Stimulated activated CD8-positive, alpha-beta memory T cell treated with anti-CD3 and anti-CD28 coated beads, Interleukin-2, amount 100 ng/mL, for 1 hour (primary cell): ENCODE measurements around the gene EVPL.
"Not testable (repeated sequence)": the region's sequence is repeated elsewhere in the genome, so short reads cannot be mapped to it uniquely, and the experiment has no call there.

ENCODE experiments used
- DNase-seq, 2 donors: peaks; one replicate each; pipeline ENCODE4 v3.0.0-alpha.2; 2020; ENCODE audit warnings: low read depth in 2 of 2

EVPL gene

DNA sequence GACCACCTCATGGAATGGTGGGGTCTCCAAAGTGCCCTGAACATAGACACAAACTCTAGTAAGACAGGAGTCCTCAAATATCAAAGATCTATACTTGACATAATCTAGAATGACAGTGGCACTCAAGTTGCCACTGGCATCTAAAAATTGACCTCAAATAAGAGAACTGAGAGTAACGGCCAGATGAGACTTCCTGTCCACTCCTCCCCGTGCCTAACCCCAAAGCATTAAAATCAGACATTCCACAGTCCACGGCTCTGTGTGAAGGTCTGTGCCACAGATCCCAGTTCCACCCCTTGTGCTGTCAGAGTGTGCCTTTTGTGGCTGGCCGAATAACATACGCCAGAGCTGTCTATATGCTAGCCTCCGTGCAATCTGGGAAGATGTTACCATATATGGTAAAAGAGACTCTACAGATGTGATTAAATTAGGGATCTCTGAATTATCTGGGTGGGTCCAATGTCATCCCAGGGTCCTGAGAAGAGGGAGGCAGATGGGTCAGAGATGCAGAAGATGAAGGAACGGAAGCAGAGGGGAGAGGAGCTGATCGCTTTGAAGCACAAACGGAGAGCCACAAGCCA, 21.0 kb upstream of the EVPL start:
- DNase-seq, result no peak

- no peak for DNase-seq
These were observed 19.0 kb upstream of the EVPL start for GRCh38 chr17:76046064-76046463.

DNA sequence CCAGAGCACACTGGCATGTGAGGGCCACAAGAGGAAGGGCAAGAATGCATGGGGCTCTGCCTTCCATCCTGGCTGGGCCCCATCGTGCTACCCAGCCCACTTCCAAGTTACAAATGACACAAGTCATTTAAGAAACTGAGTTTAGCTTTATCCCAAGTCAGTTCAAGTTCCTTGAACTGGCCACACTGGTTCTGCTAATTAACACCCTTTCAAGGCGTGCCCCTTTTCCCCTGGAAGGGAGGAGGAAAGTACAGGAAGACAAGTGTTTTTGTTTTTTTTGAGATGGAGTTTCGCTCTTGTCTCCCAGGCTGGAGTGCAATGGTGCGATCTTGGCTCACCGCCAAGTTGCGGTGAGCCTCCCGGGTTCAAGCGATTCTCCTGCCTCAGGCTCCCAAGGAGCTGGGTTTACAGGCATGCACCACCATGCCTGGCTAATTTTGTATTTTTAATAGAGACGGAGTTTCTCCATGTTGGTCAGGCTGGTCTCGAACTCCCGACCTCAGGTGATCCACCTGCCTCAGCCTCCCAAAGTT, 17.4 kb upstream of the EVPL start:
- not testable (repeated sequence) for DNase-seq

- DNase-seq, result not testable (repeated sequence)
These were observed 15.8 kb upstream of the EVPL start for GRCh38 chr17:76042868-76043267.

DNA sequence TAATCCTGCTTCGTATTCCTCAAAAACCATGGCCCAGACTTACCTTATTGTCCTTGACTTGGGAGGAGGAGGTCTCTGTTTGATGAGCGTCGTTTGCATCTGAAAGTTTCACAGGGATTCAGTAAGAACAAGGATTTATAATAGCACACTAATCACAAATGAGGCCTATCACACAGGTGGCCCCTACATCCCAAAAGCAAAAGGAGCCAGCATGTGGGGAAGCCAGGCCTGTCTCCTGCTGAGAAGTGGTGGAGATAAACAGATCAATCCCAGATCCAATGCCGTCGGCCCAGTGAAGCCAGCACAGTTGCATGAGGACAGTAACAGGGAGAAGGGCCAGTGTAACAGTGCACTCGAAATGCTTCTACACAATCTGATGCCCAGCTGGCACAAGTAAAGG, 13.3 kb upstream of the EVPL start:
- no peak for DNase-seq

GRCh38 chr17:76039121-76039520, 12.0 kb upstream of the EVPL start:
- no peak for DNase-seq

GRCh38 chr17:76038050-76038449, 10.9 kb upstream of the EVPL start:
- DNase-seq, result no peak

DNA sequence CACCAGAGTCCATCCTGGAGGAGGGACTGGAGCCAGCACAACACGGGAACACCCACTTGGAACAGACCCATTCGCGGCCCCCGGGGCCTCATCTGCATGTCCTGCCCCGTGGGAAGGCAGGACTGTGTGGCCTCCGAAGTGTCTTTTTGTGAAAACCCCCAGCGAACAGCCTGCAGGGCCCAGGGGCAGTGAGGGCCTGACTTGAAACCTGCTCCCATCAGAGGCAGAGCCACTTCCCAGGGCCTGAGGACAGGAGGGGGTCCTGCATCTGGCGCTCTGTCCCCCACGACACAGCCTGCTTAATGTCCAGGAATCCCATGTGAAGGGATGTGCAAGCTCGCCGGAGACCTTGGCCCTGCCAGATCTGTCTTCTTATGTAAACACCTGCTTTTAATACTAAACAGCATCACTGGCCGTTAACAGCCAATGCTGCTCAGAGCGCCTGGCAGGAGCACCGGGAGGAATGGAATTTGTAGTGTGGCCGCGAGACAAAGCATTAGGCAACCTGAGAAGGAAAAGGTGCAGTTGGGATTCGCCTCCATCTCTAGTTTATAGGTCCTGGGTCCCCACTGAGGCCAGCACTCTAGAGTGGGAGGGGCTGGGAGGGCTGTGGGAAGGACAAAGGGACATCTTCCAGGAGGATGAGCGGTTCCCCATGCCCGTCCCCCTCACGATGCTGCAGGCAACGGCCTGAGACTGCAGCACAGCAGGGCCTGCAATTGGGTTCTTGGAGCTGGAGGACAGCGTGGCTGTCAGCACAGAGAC, 9.6 kb upstream of the EVPL start:
- DNase-seq, result no peak

GRCh38 chr17:76034428-76035350, 7.6 kb upstream of the EVPL start:
- DNase-seq, result no peak

GRCh38 chr17:76033139-76033538, 6.0 kb upstream of the EVPL start:
- DNase-seq, result no peak

DNA sequence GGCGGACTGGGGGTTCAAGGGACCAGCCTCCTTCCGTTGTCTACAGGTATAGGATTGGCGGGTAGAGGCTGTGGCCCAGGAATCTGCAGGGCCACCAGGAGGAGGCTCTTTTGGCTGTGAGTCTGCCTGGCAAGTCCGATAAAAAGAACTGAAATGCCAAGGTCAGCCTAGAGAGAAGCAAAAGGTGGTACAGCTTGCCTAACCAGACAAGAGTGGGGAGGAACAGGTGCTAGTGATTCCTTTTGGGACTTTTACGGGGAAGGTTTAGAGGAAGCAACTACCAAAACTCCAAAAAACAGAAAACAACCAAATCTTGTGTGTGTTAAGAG, 5.6 kb upstream of the EVPL start:
- DNase-seq, result no peak

GRCh38 chr17:76032073-76032779, 5.1 kb upstream of the EVPL start:
- DNase-seq, result no peak

GRCh38 chr17:76026714-76027158, 370 bp downstream of the EVPL start:
- DNase-seq, result no peak

GRCh38 chr17:76025294-76025693, 1.8 kb downstream of the EVPL start:
- no peak for DNase-seq

GRCh38 chr17:76024353-76024752, 2.8 kb downstream of the EVPL start:
- DNase-seq, result no peak

DNA sequence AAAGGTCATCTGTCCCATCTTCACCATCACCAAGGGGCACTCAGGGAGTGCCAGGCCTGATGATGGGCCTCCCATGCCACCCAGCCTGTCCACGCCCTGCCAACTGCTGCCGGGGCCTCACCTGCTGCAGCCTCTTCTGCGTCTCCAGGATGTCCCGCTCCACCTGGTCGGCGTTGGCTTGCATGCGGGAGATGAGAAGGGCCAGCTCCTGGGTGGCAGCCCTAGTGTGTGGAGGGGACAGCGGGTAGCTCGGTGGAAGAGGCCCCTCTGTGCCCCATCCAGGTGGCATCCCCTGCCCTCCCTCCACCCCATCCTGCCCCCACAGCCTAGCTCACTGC, 3.2 kb downstream of the EVPL start:
- DNase-seq, result no peak

- no peak for DNase-seq
These were observed 3.9 kb downstream of the EVPL start for GRCh38 chr17:76022973-76023899.

DNA sequence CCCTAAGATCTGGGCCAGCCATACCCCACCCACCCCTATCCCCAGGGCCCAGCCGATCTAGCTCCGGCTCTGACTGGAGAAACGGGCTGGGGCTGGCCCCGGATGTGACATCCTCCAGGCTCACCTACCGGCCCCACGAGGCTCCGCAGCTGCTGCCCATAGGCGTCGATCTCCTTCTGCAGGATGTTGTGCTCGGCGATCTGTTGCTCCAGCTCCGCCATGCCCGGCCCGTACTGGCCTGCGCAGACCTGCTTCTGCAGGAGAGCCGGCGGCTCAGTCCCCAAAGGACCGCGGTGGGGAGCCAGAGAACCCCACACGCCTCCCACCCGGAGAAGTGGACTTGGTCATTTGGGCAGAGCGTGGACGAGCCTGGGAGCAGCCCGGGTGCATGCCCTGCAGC, 4.8 kb downstream of the EVPL start:
- DNase-seq, result no peak

- no peak for DNase-seq
These were observed 7.2 kb downstream of the EVPL start for GRCh38 chr17:76019833-76020467.

DNA sequence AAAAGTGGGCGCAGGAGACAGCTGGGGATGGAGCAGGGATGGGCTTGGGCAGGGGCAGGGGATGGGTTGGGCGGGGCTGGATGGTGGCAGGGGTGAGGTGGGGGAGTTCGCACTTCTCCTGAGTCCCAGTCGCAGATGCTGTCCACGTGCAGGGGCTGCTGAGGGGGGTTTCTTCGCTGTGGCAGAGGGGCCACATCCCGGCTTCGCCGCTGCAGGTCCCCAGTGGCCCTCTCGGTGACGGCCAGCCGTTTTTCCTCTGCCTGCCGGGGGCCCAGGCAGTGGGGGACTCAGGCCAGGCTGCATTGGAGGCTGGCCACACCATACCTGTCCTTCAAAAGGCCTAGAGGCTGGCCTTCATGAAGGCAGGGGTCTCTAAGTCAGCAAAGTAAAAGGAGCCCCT, 8.3 kb downstream of the EVPL start:
- no peak for DNase-seq
